Retinal pigment epithelial cell (primary cell): ENCODE measurements around the gene LRIG1.

ENCODE experiments used
- DNase-seq: peaks from one replicate; pipeline ENCODE4 v3.0.0-alpha.2; 2010; ENCODE audit warnings: low read depth
- H3K4me3 ChIP-seq: 2 replicates; pipeline ENCODE4 v1.5.1; 2011; ENCODE audit warnings: mild to moderate bottlenecking, low read length, control low read depth, moderate library complexity
- TF ChIP-seq, protein P1 (sequence below): conservative IDR thresholded peaks from 2 replicates; pipeline ENCODE4 v1.5.1; 2011; ENCODE audit warnings: low read depth, low read length, control low read depth, inconsistent platforms

LRIG1 gene

DNA sequence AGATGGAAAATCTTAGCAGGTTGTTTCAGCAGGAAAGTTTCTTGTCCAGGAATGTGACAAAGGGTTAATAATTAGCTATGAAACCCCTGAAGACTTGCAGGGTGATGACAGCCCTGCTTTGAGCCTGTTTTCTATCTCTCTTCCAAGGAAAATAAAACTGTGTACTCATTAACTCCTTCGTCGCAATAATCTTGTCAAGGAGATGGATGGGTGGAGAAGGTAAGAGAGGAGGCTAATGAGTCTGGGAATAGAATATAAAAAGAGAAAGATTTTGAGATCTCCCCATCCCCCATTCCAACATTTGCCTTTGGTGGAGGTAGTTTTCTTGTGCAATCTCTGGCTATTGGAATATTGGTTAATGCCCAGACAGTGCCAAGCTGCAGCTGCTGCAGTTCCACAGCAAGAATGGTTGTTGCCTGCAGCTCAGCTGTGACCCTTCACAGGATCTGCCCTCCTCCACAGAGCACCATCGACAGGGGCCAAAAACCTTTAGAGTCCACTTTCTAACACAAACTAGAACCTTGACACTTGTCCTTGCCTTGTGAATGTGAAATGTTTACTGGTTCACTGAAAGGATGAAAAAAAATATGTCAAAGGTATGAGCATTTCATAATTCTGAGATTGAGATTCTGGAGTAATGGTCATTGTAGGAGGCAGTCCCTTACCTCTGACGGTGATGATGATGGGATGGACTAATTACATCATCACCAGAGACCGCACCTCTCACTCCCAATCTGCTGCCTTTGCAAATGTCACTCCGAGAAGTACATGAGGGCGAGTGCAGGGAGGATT, 4.2 kb upstream of the LRIG1 start:
- TF ChIP-seq, protein P1, sequence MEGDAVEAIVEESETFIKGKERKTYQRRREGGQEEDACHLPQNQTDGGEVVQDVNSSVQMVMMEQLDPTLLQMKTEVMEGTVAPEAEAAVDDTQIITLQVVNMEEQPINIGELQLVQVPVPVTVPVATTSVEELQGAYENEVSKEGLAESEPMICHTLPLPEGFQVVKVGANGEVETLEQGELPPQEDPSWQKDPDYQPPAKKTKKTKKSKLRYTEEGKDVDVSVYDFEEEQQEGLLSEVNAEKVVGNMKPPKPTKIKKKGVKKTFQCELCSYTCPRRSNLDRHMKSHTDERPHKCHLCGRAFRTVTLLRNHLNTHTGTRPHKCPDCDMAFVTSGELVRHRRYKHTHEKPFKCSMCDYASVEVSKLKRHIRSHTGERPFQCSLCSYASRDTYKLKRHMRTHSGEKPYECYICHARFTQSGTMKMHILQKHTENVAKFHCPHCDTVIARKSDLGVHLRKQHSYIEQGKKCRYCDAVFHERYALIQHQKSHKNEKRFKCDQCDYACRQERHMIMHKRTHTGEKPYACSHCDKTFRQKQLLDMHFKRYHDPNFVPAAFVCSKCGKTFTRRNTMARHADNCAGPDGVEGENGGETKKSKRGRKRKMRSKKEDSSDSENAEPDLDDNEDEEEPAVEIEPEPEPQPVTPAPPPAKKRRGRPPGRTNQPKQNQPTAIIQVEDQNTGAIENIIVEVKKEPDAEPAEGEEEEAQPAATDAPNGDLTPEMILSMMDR, result no peak
- no peak overlapping the region for H3K4me3 ChIP-seq
- no peak for DNase-seq

- TF ChIP-seq, protein P1, result no peak
- no peak for DNase-seq
- no peak overlapping the region for H3K4me3 ChIP-seq
These were observed 2.2 kb upstream of the LRIG1 start for GRCh38 chr3:66502981-66503380.

GRCh38 chr3:66502245-66502874, 1.5 kb upstream of the LRIG1 start:
- TF ChIP-seq, protein P1, result no peak
- no peak for DNase-seq
- H3K4me3 ChIP-seq, result no peak overlapping the region

- H3K4me3 ChIP-seq, result peak overlapping the region; percentile 41
- DNase-seq, result no peak
- TF ChIP-seq, protein P1, result peak; percentile 38
These were observed 842 bp upstream of the LRIG1 start for GRCh38 chr3:66501483-66502244.

DNA sequence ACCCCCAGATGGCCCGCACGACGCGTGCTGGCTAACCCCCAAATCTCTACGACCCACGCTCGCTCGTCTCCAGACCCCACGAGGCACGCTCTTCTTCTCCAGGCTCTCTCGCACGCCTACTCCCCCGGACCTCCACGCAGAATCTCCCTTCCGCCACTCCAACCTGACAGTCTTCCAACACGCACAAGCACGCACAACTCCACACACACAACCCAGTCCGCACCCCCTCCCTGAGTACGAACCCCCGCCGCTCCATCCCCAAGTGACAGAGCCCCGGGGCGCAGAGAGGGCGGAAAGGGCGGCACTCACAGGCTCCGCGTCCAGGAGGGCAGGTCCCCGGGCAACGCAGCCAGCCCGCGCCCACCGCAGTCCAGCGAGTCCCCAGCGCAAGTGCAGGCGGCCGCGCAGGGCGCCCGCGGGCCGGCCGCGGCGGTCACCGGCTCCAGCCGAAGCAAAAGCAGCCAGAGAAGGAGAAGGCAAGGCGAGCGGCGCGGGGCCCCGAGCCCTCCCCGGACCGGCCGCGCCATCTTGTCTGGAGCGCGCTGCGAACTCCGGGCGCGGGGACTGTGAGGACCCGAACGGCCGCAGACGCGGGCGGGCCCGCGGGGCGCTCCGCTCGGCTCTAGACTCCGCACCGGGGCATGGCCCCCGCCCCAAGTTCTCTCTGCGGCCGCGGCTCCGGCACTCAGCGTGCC, 794 bp downstream of the LRIG1 start:
- DNase-seq, result no peak
- TF ChIP-seq, protein P1, result no peak
- peak overlapping the region; percentile 65 for H3K4me3 ChIP-seq

DNA sequence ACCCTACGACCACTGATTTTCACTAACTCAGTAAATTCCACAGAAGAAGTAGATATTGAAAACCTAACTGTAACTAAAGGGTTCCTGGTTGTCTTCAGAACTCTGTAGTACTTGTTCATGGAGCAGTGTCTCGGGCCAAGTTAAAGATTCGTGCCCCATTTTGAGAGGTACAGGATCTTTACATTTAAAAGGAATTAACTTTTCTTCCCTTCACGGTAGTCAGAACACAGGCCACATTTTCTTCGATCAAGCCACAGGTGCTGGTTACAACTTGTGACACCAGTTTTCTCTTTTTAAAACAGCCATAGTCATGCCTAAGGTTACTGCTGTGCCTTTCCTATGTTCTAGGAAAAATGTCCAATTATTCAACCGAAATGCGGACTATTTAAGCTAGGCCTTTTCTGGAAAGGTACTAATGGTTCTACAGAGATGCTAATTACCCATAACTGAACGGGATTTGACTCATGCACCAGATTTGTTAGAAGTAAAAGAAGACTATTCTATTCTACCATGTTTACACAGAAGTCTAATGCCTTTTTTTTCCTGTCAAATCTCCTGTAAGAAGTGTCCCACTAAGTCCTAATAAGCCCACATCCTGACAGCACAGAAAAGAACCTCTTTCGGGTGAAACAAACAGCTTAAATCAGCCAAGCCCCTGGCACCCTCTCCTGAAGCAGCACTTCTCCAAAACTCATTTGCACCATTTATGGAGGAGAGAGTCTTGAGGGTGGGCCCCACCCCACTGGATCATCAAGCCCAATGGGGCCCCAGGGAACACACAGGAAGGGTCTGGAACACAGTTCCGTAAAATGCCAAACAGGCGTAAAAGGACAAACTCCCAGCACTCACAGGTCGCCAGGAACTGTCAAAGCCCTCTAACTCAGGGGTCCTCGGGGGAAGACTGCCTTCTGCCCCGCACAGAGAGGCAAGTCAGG, 1.9 kb downstream of the LRIG1 start:
- TF ChIP-seq, protein P1, result no peak

More for the DNA sequence above, 1.9 kb downstream of the LRIG1 start:
- H3K4me3 ChIP-seq, result peak overlapping the region; percentile 65
- no peak for DNase-seq
